HG02623 (cell line): ENCODE results near the gene BOK.
"Not testable (repeated sequence)": the region's sequence is repeated elsewhere in the genome, so short reads cannot be mapped to it uniquely, and the experiment has no call there.

ENCODE experiments used
- ATAC-seq: cut with Tn5 transposase; IDR thresholded peaks from one replicate; pipeline ENCODE4 v1.9.1; 2021; ENCODE audit warnings: moderate library complexity; ENCODE audit not compliant: unreplicated experiment

BOK gene

GRCh38 chr2:241571821-241572620, 13.5 kb downstream of the BOK start:
- no peak for ATAC-seq

- not testable (repeated sequence) for ATAC-seq
Observed at GRCh38 chr2:241572915-241573651, 14.5 kb downstream of the BOK start.

- ATAC-seq: no peak
Observed at GRCh38 chr2:241573741-241574140, 15.2 kb downstream of the BOK start.

GRCh38 chr2:241574911-241575623, 16.5 kb downstream of the BOK start:
- no peak for ATAC-seq

- no peak for ATAC-seq
Observed at GRCh38 chr2:241575624-241576292, 17.2 kb downstream of the BOK start.

- ATAC-seq: no peak
Observed at GRCh38 chr2:241576293-241576654, 17.7 kb downstream of the BOK start.

GRCh38 chr2:241577413-241578122, 19.0 kb downstream of the BOK start:
- ATAC-seq: no peak

- ATAC-seq: no peak
Observed at GRCh38 chr2:241579281-241579680, 20.7 kb downstream of the BOK start.

GRCh38 chr2:241582328-241582727, 23.8 kb downstream of the BOK start:
- no peak for ATAC-seq

GRCh38 chr2:241582806-241583205, 24.3 kb downstream of the BOK start:
- no peak for ATAC-seq

- ATAC-seq: no peak
Observed at GRCh38 chr2:241584436-241584835, 25.9 kb downstream of the BOK start.

- ATAC-seq: no peak
Observed at GRCh38 chr2:241586564-241587264, 28.2 kb downstream of the BOK start.

GRCh38 chr2:241589863-241590262, 31.3 kb downstream of the BOK start:
- not testable (repeated sequence) for ATAC-seq

GRCh38 chr2:241590496-241591455, 32.2 kb downstream of the BOK start:
- ATAC-seq: not testable (repeated sequence)

- no peak for ATAC-seq
Observed at GRCh38 chr2:241592126-241592845, 33.7 kb downstream of the BOK start.

GRCh38 chr2:241593271-241593670, 34.7 kb downstream of the BOK start:
- ATAC-seq: no peak

- no peak for ATAC-seq
Observed at GRCh38 chr2:241595600-241596140, 37.1 kb downstream of the BOK start.

- no peak for ATAC-seq
Observed at GRCh38 chr2:241597561-241597960, 39.0 kb downstream of the BOK start.
